ENCODE measurements around the gene SEMA6A. TPM values are rescaled to one million over a fixed set of nuclear protein-coding genes. Genes with fewer than 3 reads are reported as not detected.

SEMA6A gene
- total RNA-seq, 1 experiment from 2014 or later, result 406 TPM

- TF ChIP-seq AR (CRISPR knock-in tag; IDR thresholded peaks at IDR 0.05) (no peak), USF2 (CRISPR knock-in tag; IDR thresholded peaks at IDR 0.05) (no peak), ARID4B (CRISPR knock-in tag; IDR thresholded peaks at IDR 0.05; ENCODE audit: borderline replicate concordance) (no peak), FOXJ3 (CRISPR knock-in tag; IDR thresholded peaks at IDR 0.05; ENCODE audit: borderline replicate concordance) (no peak), NFE2L1 (CRISPR knock-in tag; IDR thresholded peaks at IDR 0.05) (no peak), PREB (CRISPR knock-in tag; IDR thresholded peaks at IDR 0.05; ENCODE audit: borderline replicate concordance) (no peak), OVOL2 (CRISPR knock-in tag; IDR thresholded peaks at IDR 0.05; ENCODE audit: borderline replicate concordance) (no peak), ZNF219 (CRISPR knock-in tag; IDR thresholded peaks at IDR 0.05; ENCODE audit: borderline replicate concordance) (no peak), SMAD4 (CRISPR knock-in tag; IDR thresholded peaks at IDR 0.05) (no peak), ZNF423 (CRISPR knock-in tag; IDR thresholded peaks at IDR 0.05) (no peak), JAZF1 (CRISPR knock-in tag; IDR thresholded peaks at IDR 0.05) (no peak), NFYB (CRISPR knock-in tag; conservative IDR thresholded peaks at IDR 0.05; ENCODE audit: low read depth) (no peak), NFATC4 (CRISPR knock-in tag; IDR thresholded peaks at IDR 0.05) (no peak), HMGXB4 (CRISPR knock-in tag; IDR thresholded peaks at IDR 0.05) (no peak)
- TF ChIP-seq, protein P1, sequence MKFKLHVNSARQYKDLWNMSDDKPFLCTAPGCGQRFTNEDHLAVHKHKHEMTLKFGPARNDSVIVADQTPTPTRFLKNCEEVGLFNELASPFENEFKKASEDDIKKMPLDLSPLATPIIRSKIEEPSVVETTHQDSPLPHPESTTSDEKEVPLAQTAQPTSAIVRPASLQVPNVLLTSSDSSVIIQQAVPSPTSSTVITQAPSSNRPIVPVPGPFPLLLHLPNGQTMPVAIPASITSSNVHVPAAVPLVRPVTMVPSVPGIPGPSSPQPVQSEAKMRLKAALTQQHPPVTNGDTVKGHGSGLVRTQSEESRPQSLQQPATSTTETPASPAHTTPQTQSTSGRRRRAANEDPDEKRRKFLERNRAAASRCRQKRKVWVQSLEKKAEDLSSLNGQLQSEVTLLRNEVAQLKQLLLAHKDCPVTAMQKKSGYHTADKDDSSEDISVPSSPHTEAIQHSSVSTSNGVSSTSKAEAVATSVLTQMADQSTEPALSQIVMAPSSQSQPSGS (CRISPR knock-in tag; IDR thresholded peaks at IDR 0.05; ENCODE audit: borderline replicate concordance, low read depth), result no peak
Measured at GRCh38 chr5:116478491-116478890, 96.1 kb downstream of the SEMA6A start (continued).
